Activated effector memory CD4-positive, alpha-beta T cell treated with Interleukin-2 at 50 U/mL for 16 hours (primary cell): ENCODE results near the gene LRP2.

Source experiments
- DNase-seq: peaks from one replicate; pipeline ENCODE4 v3.0.0-alpha.2; 2020

The LRP2 gene

DNA sequence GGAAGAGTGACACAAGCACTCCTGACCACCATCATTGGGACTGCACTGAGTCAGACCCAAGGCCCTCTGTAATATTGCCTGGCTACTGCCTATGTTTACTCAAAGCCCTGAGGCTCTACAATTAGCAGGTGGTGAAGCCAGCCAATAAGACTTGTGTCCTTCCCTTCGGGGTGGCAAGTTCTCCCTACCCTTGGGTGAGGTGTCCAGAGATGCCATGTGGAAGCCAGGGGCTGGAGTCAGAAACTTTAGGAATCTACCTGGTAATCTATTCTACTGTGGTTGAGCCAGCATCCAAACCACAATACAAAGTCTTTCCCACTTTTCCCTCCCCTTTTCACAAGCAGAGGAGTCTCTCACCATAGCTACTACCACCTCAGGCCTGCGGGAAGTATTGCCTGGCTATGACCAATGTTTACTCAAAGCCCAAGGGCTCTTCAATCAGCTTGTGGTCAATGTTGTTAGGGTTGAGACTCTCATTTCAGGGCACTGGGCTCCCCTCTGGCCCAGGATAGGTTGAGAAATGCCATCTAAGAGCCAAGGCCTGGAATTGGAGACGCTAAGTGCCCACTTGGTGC lies 275.4 kb downstream of the LRP2 start:
- no peak for DNase-seq

DNA sequence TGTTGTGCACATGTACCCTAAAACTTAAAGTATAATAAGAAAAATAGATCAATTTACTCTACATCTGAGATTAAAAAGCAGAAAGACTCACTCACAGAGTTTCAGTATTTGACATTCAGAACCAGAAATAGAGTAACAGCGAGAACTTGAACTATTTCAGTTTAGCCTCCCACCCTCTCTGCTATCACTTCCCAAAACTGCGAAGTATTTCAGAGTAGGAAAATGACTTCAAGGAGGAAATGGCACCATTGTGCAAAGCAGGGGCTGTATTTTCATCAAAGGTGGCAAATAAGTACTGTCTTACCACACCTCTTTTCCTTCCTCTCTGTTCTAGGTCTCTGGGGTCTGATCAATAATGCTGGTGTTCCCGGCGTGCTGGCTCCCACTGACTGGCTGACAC lies 279.3 kb downstream of the LRP2 start:
- no peak for DNase-seq

DNA sequence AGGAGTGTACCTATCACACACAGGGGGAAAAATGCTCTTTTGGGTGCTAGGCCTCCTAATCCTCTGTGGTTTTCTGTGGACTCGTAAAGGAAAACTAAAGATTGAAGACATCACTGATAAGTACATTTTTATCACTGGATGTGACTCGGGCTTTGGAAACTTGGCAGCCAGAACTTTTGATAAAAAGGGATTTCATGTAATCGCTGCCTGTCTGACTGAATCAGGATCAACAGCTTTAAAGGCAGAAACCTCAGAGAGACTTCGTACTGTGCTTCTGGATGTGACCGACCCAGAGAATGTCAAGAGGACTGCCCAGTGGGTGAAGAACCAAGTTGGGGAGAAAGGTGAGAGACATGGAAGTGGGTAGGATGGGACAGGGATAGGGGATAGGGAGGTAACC lies 280.8 kb downstream of the LRP2 start:
- DNase-seq: no peak

DNA sequence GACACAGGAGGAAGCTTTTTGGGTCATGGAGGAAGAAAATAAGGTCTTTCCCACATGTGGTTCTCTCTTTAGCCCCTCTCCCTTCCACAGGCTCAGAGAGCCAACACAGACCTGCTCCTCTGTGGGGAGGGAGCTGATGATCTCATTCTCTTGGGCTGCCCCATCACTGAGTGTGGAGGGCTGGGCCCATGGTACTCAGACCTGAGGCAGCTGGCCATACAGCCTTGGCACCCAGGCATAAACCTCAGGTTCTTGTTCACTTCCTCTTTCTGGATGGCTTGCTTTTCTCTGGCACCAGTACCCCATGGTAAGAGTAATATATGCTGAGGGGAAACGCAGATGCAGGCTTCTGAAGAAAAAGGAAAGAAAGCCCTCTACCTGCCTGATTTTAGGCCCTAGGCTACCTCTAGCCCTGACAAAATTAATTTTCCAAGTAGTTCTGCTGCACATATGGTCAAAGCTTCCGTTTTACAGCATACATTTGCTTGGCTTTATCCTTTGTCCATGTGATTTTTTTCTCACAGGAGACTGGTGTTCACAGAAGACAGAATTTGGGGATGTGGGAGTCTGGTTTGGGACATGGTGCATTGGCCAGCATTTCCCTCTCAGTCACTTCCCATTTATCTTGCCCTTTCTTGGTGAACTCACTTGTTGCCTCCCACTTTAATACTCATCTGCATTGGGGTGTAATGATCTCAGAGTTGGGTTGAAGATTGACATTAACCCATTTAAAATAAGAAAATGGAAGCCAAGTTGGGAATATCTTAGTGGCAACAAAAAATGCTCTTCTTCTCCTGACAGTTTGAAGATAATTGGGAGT lies 281.9 kb downstream of the LRP2 start:
- no peak for DNase-seq

DNA sequence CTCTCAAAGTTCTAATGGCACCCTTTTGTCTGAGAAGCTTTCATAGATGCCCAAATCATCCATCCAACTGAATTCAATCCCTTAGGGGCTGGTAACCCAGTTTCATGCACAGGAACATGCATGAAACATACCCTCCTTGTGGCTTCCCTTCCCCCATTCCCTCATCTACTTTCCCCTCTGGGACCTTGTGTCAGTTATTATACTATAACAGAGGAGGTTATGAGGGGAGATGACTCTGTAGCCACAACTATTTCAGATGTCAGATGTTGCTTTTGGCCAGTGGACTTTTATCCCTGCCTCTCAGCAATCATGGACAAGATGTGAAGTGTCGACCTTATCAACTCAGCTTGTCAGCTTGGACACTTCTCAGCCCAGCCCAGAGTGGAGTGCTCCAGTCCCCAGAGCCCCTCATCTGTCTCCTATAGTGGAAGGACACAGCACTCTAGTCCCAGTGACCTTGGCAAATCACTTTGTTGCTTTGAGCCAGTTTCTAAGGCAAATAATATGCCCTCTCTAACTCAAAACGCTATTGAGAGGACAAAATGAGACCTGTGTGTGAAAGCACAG lies 284.6 kb downstream of the LRP2 start:
- no peak for DNase-seq
